GM19025 (cell line): ENCODE results near the gene SEMA6D.

Source experiments
- ATAC-seq: cut with Tn5 transposase; IDR thresholded peaks from one replicate; pipeline ENCODE4 v1.9.1; 2021; ENCODE audit warnings: mild to moderate bottlenecking, low read depth, moderate library complexity; ENCODE audit not compliant: unreplicated experiment

SEMA6D gene

DNA sequence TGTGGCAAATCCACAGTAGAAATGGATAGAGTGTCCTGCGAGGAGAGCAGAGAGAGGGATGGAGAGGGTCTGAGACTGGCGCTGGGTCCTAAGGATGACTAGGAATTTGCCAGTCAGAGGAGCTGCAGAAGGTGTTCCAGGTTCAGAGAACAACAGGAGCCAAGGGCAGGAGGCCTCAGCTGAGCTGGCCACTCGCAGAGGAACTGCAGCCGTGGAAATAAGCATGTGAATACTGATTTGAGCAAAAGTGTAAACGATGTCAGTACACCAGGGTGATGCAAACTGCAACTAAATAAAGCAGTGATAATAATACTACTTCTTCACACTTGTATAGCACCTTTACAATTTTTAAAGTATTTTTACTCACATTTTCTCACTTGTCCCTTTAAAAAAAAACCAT lies 24.6 kb downstream of the SEMA6D start:
- ATAC-seq = no peak

DNA sequence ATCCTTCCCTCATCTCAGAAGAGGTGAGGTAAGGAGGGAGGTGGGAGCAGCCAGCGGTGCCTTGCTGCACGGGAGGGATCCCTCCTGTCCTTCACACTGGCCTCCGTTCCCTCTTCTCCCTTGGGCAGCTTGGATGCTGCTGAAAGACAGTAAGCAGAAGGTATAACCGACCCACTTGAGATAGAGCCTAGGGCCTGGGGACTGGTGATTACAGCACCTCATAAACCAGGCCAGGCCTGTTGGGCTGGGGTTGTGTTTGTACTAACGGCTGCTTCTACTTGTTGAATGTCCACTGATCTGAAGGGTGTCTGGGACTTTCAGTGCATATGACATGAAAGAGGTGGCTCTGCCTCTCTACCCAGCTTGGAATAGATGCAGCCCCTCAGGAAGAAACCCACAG lies 25.0 kb downstream of the SEMA6D start:
- no peak for ATAC-seq

DNA sequence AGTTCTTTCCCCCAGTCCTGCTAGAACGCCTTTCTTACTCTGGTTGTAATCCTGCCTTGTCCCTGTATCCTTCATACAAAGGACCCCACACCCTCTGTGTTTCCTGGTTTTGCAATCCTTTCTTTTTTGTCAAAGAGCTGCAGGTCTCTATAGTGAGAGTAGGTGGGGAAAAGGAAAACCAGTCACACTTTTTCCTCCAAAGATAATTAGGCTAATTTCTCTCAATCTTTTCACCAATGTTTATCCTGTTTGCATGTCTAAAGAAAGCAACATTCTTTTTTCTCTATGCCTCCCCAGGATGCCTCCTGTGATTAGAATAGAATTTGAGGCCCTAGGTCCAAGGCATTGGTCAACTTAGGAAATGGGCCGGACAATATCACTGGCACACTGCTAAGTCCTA lies 25.4 kb downstream of the SEMA6D start:
- ATAC-seq = no peak

DNA sequence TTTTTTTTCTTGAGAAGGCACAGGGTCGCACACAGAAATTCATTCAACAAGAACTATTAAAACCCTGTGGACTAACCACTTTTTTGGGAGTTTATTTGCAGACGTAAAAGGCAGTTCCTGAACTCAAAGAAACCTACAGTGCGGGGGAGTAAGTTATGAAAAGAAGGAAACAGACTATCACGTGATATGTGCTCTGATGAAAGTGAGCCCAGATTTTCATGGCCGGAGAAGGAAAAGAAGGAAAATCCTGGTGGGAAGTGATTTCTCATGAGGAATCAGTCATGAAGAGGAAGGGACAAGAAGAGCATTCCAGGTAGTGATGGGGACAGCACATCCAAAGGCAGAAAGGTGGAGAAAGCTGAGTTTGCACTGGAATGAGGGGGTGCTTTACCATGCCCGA lies 26.1 kb downstream of the SEMA6D start:
- ATAC-seq = no peak

DNA sequence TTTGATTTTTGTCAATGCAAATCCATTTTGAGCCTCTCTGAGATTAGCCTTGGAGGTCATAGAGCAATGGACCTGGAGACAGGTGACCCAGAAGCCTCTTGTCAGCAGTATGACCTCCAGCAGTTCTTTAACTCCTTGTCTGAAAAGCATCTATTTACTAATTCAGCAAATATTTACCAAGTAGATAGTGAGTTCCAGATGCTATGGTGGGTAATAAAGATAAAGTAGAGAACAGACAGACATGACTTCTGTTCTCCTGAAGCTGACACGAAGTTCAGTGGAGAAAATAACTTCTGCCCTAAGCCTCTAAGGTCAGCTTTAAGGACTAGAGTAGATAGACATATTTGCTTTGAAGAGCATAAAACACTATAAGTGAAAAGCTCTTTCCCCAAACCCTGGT lies 26.6 kb downstream of the SEMA6D start:
- ATAC-seq = no peak

DNA sequence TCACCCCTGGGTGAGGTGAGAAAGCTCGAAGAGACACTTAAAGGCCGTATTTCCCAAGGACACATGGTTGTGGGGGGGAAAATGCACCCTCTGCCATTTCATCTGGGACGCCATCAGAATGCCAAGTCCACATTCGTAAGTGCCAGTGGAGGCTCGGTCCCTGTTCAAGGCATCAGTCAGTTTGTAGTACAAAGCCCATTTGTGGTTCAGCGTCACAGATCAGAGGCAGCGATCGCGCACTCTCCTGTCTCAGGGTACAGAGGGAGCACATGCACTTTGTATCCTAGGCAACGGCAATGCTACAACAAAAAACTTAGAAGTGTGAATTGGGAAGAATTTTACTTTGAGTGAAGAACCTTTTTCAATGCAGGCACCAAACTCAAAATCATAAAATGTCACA lies 27.2 kb downstream of the SEMA6D start:
- ATAC-seq = no peak

DNA sequence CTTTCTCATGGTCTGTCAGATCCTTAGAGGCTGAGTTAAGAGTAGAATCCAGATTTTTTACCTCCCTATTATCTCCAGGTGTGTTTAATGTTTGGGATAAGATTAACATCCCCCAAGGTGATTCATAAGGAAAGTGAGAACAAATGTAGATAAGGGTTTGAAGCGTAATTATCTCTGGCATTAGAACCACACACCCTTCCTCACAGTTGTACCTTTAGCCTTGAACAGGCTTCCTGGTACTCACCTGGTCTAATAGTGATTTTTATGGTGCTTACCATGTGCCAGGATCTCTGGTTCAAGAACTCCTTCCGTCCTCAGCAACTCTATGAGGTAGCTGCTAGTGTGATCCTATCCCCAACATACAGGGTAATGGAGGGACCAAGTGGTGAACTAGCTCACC lies 27.7 kb downstream of the SEMA6D start:
- ATAC-seq = no peak

DNA sequence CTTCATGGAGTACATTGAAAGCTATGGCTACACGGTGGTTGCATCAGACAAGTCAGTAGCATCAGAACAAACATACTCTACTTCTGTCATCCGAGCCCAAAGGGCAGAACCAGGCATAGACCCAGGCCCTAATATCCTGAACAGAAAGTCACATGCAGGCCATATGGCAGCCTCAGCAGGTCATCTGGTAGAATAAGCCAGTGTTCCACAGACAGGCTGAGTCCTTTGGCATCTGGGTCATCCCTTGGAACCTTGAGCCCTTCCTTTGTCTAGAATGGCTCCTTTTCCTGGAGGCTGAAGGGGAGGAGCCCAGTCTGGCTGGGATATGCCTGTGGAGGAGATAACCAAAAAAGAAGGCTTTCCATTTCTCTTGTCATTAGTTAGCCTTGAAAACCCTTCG lies 29.2 kb downstream of the SEMA6D start:
- no peak for ATAC-seq

DNA sequence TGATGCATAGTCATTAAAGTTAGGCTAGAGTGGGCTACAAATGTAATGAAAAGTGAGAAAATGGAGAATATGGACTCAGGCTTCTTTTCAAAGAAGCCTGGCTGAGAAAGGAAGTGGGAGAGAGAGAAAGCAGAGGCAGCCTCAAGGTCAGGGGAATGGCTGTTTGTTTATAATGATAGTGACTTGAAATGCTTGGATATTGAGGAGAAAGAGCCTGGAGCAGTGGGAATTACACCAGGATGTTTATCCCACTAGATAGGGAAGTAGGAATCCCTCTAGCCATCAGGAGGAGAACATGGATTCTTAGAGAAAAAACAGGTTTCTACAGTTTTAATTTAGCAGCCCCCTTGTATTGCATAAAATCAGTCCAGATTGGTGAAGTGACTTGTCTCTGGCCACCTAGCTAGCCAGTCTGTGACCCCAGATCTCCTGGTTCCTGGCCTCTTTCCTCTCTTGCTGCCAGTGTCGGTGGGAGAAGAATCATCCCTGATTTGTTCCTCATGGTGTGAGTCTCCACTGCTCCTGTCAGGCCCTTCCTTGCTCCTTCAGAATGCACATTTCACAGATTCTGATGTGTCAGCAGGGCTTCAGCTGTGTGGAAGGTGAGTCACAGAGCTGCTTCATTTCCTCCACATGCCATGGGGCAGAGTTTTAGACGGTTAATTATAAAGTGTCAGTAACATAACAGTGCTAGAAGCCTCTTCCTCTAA lies 32.9 kb downstream of the SEMA6D start:
- ATAC-seq = no peak

DNA sequence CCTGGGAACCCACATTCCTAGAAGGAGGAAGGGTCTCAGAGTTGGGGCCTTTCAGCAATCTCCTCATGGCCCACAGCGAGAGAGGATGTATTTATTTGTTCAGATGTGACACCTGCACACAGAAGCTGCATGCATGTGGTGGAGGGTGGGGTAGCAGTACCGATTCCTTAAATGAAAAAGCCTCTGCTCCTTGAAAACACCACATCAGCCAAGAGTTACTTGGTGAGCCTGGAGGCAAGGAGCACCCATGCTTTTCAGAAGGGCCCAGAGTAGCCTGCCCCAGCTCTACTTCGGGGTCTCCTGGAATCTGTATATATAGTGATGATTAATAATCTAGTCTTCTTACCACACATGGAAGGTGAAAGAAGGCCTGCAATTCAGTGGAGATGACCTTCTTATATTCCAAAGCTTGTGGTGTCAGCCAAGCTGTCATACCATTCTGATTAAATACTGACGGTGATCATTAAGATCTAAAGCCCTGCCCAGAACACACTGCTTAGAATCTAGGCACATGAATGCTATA lies 33.5 kb downstream of the SEMA6D start:
- ATAC-seq = no peak

DNA sequence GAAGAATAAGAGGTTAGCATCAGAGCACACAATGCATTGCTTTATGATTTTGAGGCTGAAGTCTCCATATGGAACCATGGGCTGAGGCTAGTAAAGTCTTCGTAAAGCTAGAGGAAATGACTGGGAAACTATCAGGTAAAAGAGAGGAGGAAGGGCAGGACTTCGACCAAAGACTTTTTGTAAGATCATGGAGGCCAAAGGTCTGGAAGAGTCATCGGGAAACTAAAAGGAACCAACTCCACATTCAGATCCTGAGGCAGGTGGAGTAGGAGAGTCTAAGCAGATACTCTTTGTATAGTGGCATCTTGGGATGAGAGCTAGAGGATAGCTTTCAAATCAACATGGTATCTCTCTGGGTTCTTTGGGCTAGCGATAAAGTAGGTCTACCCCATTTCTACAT lies 36.3 kb downstream of the SEMA6D start:
- ATAC-seq = no peak

DNA sequence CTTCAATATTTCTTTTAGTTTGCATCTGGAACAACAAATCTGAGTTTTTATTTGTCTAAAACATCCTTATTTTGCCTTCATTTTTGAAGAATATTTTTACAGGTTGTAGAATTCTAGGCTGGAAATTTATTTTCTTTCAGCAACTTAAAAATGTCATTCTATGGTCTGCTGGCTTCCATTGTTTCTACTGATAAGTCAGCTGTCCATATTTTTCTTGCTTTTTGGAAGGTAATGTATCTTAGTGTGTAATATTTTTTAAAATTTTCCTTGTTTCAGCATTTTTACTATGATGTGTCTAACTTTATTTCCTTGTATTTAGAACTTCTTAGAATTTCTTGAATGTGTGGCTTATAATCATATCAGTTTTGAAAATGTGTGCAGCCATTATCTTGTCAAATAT lies 37.0 kb downstream of the SEMA6D start:
- ATAC-seq = no peak

DNA sequence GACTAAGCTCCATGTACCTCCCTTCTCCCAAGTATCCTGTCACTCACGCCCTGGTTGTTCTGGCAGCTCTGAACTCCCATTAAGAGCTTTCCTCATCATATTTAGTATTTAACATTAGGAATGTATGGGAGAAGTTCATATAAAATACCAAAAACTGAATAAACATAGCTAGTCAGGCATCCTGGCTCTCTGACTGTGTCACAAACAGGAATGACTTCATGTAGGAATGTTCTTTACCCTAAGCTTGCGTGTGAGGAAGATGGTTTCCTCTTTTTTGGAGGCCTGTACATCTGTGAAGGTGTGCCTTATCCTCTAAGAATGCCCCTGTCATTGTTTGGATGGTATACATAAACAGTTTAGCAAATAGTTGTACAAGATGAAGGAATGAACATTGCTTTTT lies 38.6 kb downstream of the SEMA6D start:
- no peak for ATAC-seq

DNA sequence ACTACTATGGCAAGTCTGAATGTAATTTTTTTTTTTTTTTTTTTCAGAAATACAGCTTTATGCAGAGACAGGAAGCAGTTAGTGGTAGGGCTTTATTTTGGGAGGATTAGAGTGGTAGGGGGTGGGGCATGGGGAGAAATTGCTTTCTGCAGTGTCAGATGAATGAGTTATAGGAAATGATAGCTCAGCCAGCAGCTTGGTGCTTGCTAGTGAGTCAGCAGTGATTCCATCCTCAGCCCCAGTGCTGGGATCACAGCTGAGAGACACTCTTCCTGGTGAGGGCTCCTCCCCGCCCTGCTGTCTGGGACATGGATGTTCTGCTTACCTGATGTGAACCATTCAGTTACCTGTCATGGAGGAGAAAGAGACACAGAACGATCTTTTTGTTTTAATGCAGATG lies 39.6 kb downstream of the SEMA6D start:
- no peak for ATAC-seq

DNA sequence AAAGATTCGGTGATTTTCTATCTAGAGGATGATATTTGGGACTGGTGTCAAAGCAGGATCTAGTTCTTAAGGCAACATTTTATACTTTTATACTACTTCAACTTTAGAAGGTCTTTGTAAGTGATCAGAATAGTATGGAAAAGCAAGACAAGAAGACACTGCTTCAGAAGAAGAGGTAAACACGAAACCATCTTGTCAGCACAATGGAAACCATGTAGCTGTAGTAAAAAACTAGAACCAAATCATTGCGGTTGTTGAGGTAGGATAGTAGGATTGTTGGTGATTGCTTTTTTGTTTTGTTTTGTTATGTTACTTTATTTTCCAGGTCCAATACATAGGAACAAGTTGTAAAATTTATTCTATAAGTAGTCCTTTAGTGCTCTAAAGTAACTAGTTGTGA lies 40.0 kb downstream of the SEMA6D start:
- no peak for ATAC-seq

DNA sequence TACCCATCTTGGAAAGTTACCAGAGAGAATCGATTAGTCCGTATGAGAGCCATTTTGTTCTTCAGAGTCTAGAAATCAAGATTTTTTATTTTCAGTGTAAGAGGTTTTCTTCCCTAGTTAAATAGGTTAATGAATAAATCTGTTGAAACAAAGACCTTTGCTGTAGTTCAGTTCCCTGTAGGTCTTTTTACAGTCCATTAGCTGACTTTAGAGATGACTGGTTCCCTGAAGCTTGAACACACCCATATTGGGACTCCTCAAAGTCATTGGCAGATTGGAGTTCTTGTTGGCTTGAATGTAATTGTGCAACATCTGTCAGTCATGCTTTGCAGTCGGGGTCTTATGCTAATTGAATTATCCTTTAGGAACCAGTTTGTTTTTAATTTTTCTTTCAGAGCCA lies 45.3 kb downstream of the SEMA6D start:
- no peak for ATAC-seq

DNA sequence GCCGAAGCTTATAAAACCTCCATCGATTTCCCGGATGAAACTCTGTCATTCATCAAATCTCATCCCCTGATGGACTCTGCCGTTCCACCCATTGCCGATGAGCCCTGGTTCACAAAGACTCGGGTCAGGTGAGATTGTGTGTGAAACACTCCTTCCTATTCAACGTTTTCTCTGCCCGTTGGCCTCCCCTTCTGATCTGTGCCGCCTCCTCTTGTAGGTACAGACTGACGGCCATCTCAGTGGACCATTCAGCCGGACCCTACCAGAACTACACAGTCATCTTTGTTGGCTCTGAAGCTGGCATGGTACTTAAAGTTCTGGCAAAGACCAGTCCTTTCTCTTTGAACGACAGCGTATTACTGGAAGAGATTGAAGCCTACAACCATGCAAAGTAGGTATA lies 47.4 kb downstream of the SEMA6D start:
- no peak for ATAC-seq

DNA sequence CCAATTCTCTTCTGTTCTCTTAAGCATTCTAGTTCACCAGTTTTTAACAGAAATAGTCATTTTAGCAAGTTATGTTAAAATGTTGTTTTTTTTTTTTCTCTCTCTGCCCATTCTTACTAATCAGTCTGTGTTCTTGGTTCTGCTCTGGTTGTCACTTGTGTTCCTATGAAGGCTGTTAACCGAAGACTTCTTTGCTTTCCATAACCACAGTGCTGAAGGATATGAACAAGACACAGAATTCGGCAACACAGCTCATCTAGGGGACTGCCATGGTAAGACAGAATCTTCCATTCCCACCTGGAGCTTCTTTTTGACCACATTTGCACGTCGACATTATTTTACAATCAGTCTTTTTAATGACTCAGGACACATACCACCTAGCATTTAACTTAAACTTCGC lies 49.1 kb downstream of the SEMA6D start:
- no peak for ATAC-seq

DNA sequence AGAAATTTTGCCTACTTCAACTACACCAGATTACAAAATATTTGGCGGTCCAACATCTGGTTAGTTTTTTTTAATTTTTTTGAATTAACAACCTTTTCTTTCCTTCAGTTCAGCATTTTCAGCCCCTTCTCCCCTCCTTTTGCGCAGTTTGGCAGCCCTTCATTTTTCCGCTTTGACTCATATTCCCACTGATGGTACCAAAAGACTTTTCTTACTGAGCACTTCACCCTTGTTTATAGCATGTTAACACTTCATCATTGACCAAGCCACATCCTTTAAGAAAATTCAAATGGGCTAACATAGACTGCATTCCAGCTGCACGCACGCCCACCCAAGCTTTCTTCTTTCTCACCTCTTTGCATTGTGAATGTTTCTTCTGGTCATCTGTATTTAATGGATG lies 49.7 kb downstream of the SEMA6D start:
- ATAC-seq = no peak

DNA sequence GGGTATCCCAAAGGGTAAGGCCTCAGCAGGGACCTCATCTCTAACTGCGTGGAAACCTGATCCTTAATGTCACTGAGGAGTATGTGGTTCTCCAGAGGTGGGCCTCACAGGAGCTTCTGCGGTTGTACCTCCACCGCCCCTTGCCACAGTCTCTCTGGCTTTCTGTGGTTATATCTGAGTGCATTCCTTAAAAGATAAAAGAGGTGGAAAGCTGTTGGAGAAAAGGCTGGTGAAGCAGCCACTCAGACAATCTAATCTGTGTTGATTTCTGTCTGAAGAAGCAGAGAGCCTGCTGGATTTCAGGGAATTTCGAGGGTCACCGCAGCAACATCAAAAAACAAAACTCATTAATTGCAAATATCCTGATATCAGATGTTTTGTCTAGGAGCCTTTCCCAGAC lies 51.4 kb downstream of the SEMA6D start:
- no peak for ATAC-seq

DNA sequence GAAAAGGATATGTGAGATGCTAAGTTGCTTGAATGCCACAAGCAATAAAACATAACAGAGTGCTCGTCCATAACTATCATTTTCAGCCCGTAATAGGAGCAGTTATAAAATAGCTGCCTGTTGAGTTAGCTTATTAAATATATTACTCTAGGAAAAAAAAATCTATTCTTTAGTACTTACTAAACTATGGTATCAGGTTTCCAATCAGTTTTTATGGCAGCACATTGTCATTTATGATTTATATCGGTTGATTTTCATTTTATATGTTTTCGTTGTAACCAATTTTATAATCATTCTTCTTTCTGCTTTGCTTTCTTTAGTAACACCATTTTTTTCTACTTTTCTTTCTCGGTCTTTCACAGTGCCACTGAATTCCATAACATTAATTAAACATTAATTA lies 51.9 kb downstream of the SEMA6D start:
- ATAC-seq = no peak

DNA sequence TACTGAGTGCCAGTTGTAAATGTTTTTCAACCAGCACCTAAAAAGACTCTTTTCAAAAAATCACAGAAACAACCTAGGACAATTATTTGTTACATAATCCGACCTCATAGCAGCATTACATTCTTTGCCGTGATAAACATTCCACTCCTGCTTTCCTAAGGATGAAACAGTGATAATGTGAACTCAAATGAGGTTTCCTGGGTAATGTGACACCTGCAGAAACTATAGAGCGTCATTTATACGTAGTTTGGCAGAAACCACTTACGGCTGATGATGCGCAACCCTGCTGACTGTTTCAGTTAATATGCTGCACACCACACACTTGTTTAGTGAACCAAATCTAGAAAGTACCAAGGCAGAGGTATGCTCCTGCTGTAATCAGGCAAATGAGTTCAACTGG lies 55.8 kb downstream of the SEMA6D start:
- ATAC-seq = no peak

DNA sequence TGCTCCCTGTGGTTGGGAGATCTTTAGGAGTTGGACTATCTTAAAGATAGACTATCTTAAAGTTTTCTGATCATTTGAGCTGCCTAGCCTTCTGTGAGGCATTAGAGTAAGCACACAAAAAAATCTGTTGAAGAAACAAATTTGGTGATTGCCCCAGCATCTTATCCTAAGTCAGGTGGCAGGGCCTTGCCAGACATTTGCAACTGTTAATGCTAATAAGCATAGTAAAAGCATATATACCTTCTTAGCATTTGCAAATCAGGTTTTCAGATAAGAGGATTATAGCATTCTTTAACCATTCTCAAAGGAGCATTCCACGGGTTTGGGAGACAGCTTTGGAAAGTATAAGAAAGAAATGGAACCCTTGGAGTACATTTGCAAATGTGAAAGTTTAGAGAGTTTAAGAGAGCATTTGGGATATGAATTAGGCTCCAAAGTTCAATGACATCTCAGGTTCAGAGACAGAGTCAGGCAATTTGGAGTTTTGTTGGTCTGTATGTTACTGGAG lies 61.0 kb downstream of the SEMA6D start:
- ATAC-seq = no peak
